K562 (cell line): Measurements from ENCODE around the gene VAPB. TPM values are rescaled to one million over a fixed set of nuclear protein-coding genes. Genes with fewer than 3 reads are reported as not detected.
A peak's percentile ranks its signal among the peaks of the same experiment; 100 is the strongest.

Experiments used
- ARID2 ChIP-seq: fragments of 450-650 bp; IDR thresholded peaks from 2 replicates; pipeline ENCODE4 v1.6.1; 2017; ENCODE audit warnings: antibody characterized with exemption, mild to moderate bottlenecking
- ESRRB ChIP-seq: fragments of 250-450 bp; sonication (Bioruptor Pico); IDR thresholded peaks from 2 replicates; pipeline ENCODE4 v1.5.0; 2020; ENCODE audit warnings: mild to moderate bottlenecking, moderate library complexity, borderline replicate concordance
- KLF16 ChIP-seq: IDR thresholded peaks from 2 replicates; pipeline ENCODE4 v1.6.1; 2016; ENCODE audit warnings: antibody characterized with exemption
- NCOA2 ChIP-seq, 2 experiments: fragments of 450-650 bp; IDR thresholded peaks; 2 replicates each; pipeline ENCODE4 v1.6.1; 2018; ENCODE audit warnings: mild to moderate bottlenecking in 2 of 2, moderate library complexity in 1 of 2; ENCODE audit not compliant: partially characterized antibody in 2 of 2
- NR2C1 ChIP-seq, 2 experiments: fragments of 450-650 bp; IDR thresholded peaks; 2 replicates each; pipeline ENCODE4 v1.6.1; 2017; ENCODE audit warnings: mild to moderate bottlenecking in 2 of 2, antibody characterized with exemption in 1 of 2, inconsistent platforms in 1 of 2, missing compliant biosample characterization in 1 of 2, missing genetic modification characterization in 1 of 2
- NR4A1 ChIP-seq, 2 experiments: fragments of 250-450 bp in 1 of 2; fragments of 450-650 bp in 1 of 2; sonication (Bioruptor Pico) in 1 of 2; IDR thresholded peaks; 2 replicates each; pipeline versions ENCODE4 v1.4.0 to v1.6.1; 2016 to 2020; ENCODE audit warnings: mild to moderate bottlenecking in 2 of 2, missing compliant biosample characterization in 1 of 2, missing genetic modification characterization in 1 of 2, moderate library complexity in 1 of 2
- PCBP1 ChIP-seq: fragments of 200-400 bp; formaldehyde crosslinking; IDR thresholded peaks from 2 replicates; pipeline ENCODE4 v1.6.1; 2018; ENCODE audit warnings: mild to moderate bottlenecking, low read depth, low read length; ENCODE audit not compliant: poor library complexity, severe bottlenecking
- POU5F1 ChIP-seq: fragments of 150-350 bp; IDR thresholded peaks from 2 replicates; pipeline ENCODE4 v1.6.1; 2014; ENCODE audit warnings: borderline replicate concordance, low read length, low read depth, mild to moderate bottlenecking; ENCODE audit not compliant: partially characterized antibody
- RAD21 ChIP-seq, 2 experiments: fragments of 250-450 bp in 1 of 2; fragments of 450-650 bp in 1 of 2; sonication (Bioruptor Pico) in 1 of 2; formaldehyde crosslinking in 1 of 2; IDR thresholded peaks in 1 of 2; conservative IDR thresholded peaks in 1 of 2; 2 replicates each; pipeline versions ENCODE4 v1.4.0 to v1.8.0; 2020 to 2022; ENCODE audit warnings: mild to moderate bottlenecking in 2 of 2, moderate library complexity in 1 of 2
- RB1 ChIP-seq: fragments of 450-650 bp; IDR thresholded peaks from 2 replicates; pipeline ENCODE4 v1.6.1; 2017; ENCODE audit warnings: low read depth, mild to moderate bottlenecking
- SMC3 ChIP-seq: conservative IDR thresholded peaks from 2 replicates; pipeline ENCODE4 v1.6.1; 2011; ENCODE audit warnings: low read depth, low read length, improper control_type of control experiment; ENCODE audit not compliant: insufficient read depth
- SPI1 ChIP-seq: IDR thresholded peaks from 2 replicates; pipeline ENCODE4 v1.6.1; 2011; ENCODE audit warnings: low read depth, low read length, control low read depth, borderline replicate concordance
- SREBF1 ChIP-seq: fragments of 150-350 bp; IDR thresholded peaks from 2 replicates; pipeline ENCODE4 v1.6.1; 2014; ENCODE audit warnings: antibody characterized with exemption, low read depth, low read length, borderline replicate concordance
- ZBED1 ChIP-seq: IDR thresholded peaks from 2 replicates; pipeline ENCODE4 v1.6.1; 2014
- ZHX1 ChIP-seq: fragments of 150-350 bp; conservative IDR thresholded peaks from 2 replicates; pipeline ENCODE4 v1.6.1; 2014; ENCODE audit warnings: low read length
- ZNF133 ChIP-seq: fragments of 250-450 bp; sonication (Bioruptor Pico); IDR thresholded peaks from 2 replicates; pipeline ENCODE4 v1.4.0; 2020; ENCODE audit warnings: mild to moderate bottlenecking
- ZNF263 ChIP-seq: sonication (generic); formaldehyde crosslinking; IDR thresholded peaks from 2 replicates; pipeline ENCODE4 v1.8.0; 2022; ENCODE audit warnings: mild to moderate bottlenecking, missing genetic modification reagents, borderline replicate concordance
- polyA plus RNA-seq, 8 experiments: library from polyadenylated mRNA; depleted of rRNA in 4 of 8; stranded (reverse) in 5 of 8; unstranded in 3 of 8; fragments of >200 nt; fragmentation: Nextera tagmentation in 2 of 8; fragmentation: Illumina TruSeq in 1 of 8; extraction: Ambion mirVana in 2 of 8; extraction: Trizol in 1 of 8; gene quantifications; 2 replicates each; pipeline versions ENCODE4 v1.2.1 to v1.2.3, GENCODE V29; 2011 to 2014; ENCODE audit warnings: inconsistent platforms in 1 of 8, missing spikeins in 1 of 8
- total RNA-seq, 7 experiments: library from RNA; depleted of rRNA in 6 of 7; stranded (reverse); fragments of >200 nt in 6 of 7; fragmentation: Illumina TruSeq in 2 of 7; extraction: Trizol in 2 of 7; gene quantifications; 2 replicates each; pipeline versions ENCODE4 v1.2.1 to v1.2.3, GENCODE V29; 2011 to 2021; ENCODE audit warnings: low replicate concordance in 1 of 7
- TF ChIP-seq, protein P1 (sequence below), 2 experiments: IDR thresholded peaks; 2 replicates each; pipeline ENCODE4 v1.6.1; 2011; ENCODE audit warnings: borderline replicate concordance in 1 of 2, control low read depth in 1 of 2, low read depth in 1 of 2, low read length in 1 of 2, mild to moderate bottlenecking in 1 of 2, mixed read lengths in 1 of 2, moderate library complexity in 1 of 2; ENCODE audit not compliant: insufficient read depth in 1 of 2, insufficient read length in 1 of 2, poor library complexity in 1 of 2, severe bottlenecking in 1 of 2; ENCODE audit errors: extremely low read depth in 1 of 2
- TF ChIP-seq, protein P2 (sequence below): fragments of 250-450 bp; sonication (Bioruptor Pico); IDR thresholded peaks from 2 replicates; pipeline ENCODE4 v1.5.0; 2022; ENCODE audit warnings: mild to moderate bottlenecking
- TF ChIP-seq, protein P3 (sequence below): sonication (generic); formaldehyde crosslinking; IDR thresholded peaks from 2 replicates; pipeline ENCODE4 v1.9.0; 2022; ENCODE audit warnings: mild to moderate bottlenecking, missing genetic modification reagents

VAPB gene
- total and polyA plus RNA-seq, 9 of the 15 experiments (the other 6 are each of a cell fraction or from before 2014, with no cell fraction given) = 3.4 to 51.0 (median 27.9) TPM

DNA sequence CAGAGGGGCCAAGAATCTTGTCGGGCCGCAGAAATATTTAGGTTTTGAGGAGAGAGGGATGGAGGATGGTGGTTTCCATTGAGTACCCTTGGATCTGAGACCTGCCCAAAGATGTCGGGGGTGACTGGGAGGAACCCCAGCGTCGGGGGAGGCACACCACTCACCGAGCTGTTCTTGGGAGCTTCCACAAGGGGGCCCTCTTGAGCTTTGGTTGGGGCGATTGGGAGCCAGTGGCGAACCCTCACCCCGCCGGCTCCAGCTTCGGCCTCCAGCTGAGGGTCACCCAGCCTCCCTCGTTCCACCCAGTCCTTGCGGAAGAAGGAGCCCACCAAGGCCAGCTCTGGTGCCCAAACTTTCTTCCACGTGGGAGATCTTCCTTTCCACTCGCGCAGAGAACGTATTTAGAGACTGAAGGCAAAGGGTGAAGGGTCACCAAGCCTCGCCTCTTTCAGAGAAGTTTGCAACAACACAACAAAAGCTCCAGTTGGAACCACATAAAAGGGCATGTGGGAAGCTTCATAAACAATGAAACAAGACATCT, 92.5 kb downstream of the VAPB start (continued):
- TF ChIP-seq RAD21 (CRISPR knock-in tag; conservative IDR thresholded peaks at IDR 0.05 in 1 of 2, IDR thresholded peaks at IDR 0.05 in 1 of 2) (peak; percentile 75 to 87), ZHX1 (no peak), NCOA2 (IDR thresholded peaks at IDR 0.05; ENCODE audit: partially characterized antibody in 2 of 2) (no peak), ZNF263 (CRISPR knock-in tag) (peak; percentile 68; the same call in 1 of the 2 replicates), ESRRB (CRISPR knock-in tag) (no peak), NR4A1 (CRISPR knock-in tag; IDR thresholded peaks at IDR 0.05) (no peak), NR4A1 (tag; IDR thresholded peaks at IDR 0.05) (no peak), KLF16 (0 out of 2 replicates have a peak, but pooled peaks have one; percentile 13), POU5F1 (no peak), PCBP1 (no peak), SPI1 (0 out of 2 replicates have a peak, but pooled peaks have one; percentile 17), ARID2 (peak; percentile 58; the same call in 1 of the 2 replicates), SMC3 (peak; percentile 74), ZBED1 (no peak), SREBF1 (no peak), RB1 (0 out of 2 replicates have a peak, but pooled peaks have one; percentile 29), NR2C1 (IDR thresholded peaks at IDR 0.05) (peak; percentile 77), NR2C1 (tag; IDR thresholded peaks at IDR 0.05) (peak; percentile 71), ZNF133 (CRISPR knock-in tag) (no peak)
- TF ChIP-seq, protein P1, sequence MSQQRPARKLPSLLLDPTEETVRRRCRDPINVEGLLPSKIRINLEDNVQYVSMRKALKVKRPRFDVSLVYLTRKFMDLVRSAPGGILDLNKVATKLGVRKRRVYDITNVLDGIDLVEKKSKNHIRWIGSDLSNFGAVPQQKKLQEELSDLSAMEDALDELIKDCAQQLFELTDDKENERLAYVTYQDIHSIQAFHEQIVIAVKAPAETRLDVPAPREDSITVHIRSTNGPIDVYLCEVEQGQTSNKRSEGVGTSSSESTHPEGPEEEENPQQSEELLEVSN (IDR thresholded peaks at IDR 0.05; ENCODE audit: borderline replicate concordance in 1 of 2, extremely low read depth in 1 of 2, insufficient read depth in 1 of 2, insufficient read length in 1 of 2, low read depth in 1 of 2, low read length in 1 of 2, poor library complexity in 1 of 2, severe bottlenecking in 1 of 2) = no peak
- TF ChIP-seq, protein P2, sequence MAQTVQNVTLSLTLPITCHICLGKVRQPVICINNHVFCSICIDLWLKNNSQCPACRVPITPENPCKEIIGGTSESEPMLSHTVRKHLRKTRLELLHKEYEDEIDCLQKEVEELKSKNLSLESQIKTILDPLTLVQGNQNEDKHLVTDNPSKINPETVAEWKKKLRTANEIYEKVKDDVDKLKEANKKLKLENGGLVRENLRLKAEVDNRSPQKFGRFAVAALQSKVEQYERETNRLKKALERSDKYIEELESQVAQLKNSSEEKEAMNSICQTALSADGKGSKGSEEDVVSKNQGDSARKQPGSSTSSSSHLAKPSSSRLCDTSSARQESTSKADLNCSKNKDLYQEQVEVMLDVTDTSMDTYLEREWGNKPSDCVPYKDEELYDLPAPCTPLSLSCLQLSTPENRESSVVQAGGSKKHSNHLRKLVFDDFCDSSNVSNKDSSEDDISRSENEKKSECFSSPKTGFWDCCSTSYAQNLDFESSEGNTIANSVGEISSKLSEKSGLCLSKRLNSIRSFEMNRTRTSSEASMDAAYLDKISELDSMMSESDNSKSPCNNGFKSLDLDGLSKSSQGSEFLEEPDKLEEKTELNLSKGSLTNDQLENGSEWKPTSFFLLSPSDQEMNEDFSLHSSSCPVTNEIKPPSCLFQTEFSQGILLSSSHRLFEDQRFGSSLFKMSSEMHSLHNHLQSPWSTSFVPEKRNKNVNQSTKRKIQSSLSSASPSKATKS (CRISPR knock-in tag) = no peak
- TF ChIP-seq, protein P3, sequence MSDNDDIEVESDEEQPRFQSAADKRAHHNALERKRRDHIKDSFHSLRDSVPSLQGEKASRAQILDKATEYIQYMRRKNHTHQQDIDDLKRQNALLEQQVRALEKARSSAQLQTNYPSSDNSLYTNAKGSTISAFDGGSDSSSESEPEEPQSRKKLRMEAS (CRISPR knock-in tag) = peak; percentile 11; the same call in 1 of the 2 replicates
